WTC11 (cell line): ENCODE results near the gene FGFR3. TPM values are rescaled to one million over a fixed set of nuclear protein-coding genes. Genes with fewer than 3 reads are reported as not detected.

Experiments
- ATAC-seq: fragments of 200-7000 bp; cut with Tn5 transposase; 2 replicates; pipeline ENCODE4 v1.10.0; 2021; ENCODE audit warnings: mild to moderate bottlenecking, moderate library complexity
- CTCF ChIA-PET: fragments of 300-600 bp; sonication (Branson Sonifier 250); formaldehyde crosslinking; loops from one replicate; lab custom pipeline; 2021; ENCODE audit warnings: antibody characterized with exemption; lab: Charles Lee
- POLR2A ChIA-PET: fragments of 350-600 bp; sonication (Branson Sonifier 250); formaldehyde crosslinking; loops from one replicate; lab custom pipeline; 2021; ENCODE audit warnings: antibody characterized with exemption; lab: Charles Lee
- DNase-seq: peaks from one replicate; pipeline ENCODE4 v3.0.0; 2021; ENCODE audit warnings: low spot score
- H3K27ac Mint-ChIP-seq: 2 replicates; pipeline ENCODE4 v1.8.0; 2021; ENCODE audit warnings: mixed read lengths
- H3K27me3 Mint-ChIP-seq: 2 replicates; pipeline ENCODE4 v1.8.0; 2021; ENCODE audit warnings: low read depth, mild to moderate bottlenecking, moderate library complexity, mixed read lengths
- H3K36me3 Mint-ChIP-seq: 2 replicates; pipeline ENCODE4 v1.8.0; 2021; ENCODE audit warnings: mixed read lengths
- H3K4me1 Mint-ChIP-seq: 2 replicates; pipeline ENCODE4 v1.8.0; 2022; ENCODE audit warnings: mixed read lengths
- H3K4me3 Mint-ChIP-seq: 2 replicates; pipeline ENCODE4 v1.8.0; 2021; ENCODE audit warnings: mild to moderate bottlenecking, moderate library complexity, mixed read lengths
- H3K9me3 Mint-ChIP-seq: 2 replicates; pipeline ENCODE4 v1.8.0; 2021; ENCODE audit warnings: mixed read lengths
- FOXJ3 ChIP-seq: sonication (generic); formaldehyde crosslinking; IDR thresholded peaks from 2 replicates; pipeline ENCODE4 v1.9.0; 2021; ENCODE audit warnings: missing genetic modification reagents, mild to moderate bottlenecking, borderline replicate concordance
- FOXK1 ChIP-seq: sonication (generic); formaldehyde crosslinking; IDR thresholded peaks from 2 replicates; pipeline ENCODE4 v1.8.0; 2022; ENCODE audit warnings: mild to moderate bottlenecking, moderate library complexity, missing genetic modification reagents
- JUN ChIP-seq: sonication (generic); formaldehyde crosslinking; IDR thresholded peaks from 2 replicates; pipeline ENCODE4 v1.8.0; 2023; ENCODE audit warnings: mild to moderate bottlenecking, missing genetic modification reagents
- KAT7 ChIP-seq: sonication (generic); formaldehyde crosslinking; IDR thresholded peaks from 2 replicates; pipeline ENCODE4 v1.8.1; 2023; ENCODE audit warnings: missing genetic modification reagents, mild to moderate bottlenecking, borderline replicate concordance
- MYBL2 ChIP-seq: sonication (generic); formaldehyde crosslinking; IDR thresholded peaks from 2 replicates; pipeline ENCODE4 v1.8.1; 2023; ENCODE audit warnings: mild to moderate bottlenecking, moderate library complexity, missing genetic modification reagents
- NFE2L1 ChIP-seq: sonication (generic); formaldehyde crosslinking; IDR thresholded peaks from 2 replicates; pipeline ENCODE4 v1.8.1; 2023; ENCODE audit warnings: missing genetic modification reagents
- OVOL2 ChIP-seq: fragments of 250-450 bp; sonication (Bioruptor Pico); IDR thresholded peaks from 2 replicates; pipeline ENCODE4 v1.9.0; 2021; ENCODE audit warnings: mild to moderate bottlenecking, borderline replicate concordance
- PRRX2 ChIP-seq: fragments of 250-450 bp; sonication (Bioruptor Pico); IDR thresholded peaks from 2 replicates; pipeline ENCODE4 v1.8.0; 2021; ENCODE audit warnings: mild to moderate bottlenecking
- RORB ChIP-seq: fragments of 250-450 bp; sonication (Bioruptor Pico); IDR thresholded peaks from 2 replicates; pipeline ENCODE4 v1.9.0; 2021; ENCODE audit warnings: mild to moderate bottlenecking
- SOX15 ChIP-seq: fragments of 250-450 bp; sonication (Bioruptor Pico); IDR thresholded peaks from 2 replicates; pipeline ENCODE4 v1.9.0; 2021; ENCODE audit warnings: mild to moderate bottlenecking
- TEAD4 ChIP-seq: sonication (generic); formaldehyde crosslinking; IDR thresholded peaks from 2 replicates; pipeline ENCODE4 v1.8.0; 2022; ENCODE audit warnings: mild to moderate bottlenecking, missing genetic modification reagents
- ZNF138 ChIP-seq: sonication (generic); formaldehyde crosslinking; conservative IDR thresholded peaks from 2 replicates; pipeline ENCODE4 v1.8.1; 2022; ENCODE audit warnings: mild to moderate bottlenecking, moderate library complexity, missing genetic modification reagents
- total RNA-seq: library from RNA; stranded (reverse); gene quantifications from 3 replicates; pipeline ENCODE4 v1.2.3, GENCODE V29; 2021
- TF ChIP-seq, protein P1 (sequence below): sonication (generic); formaldehyde crosslinking; IDR thresholded peaks from 2 replicates; pipeline ENCODE4 v1.8.1; 2023; ENCODE audit warnings: mild to moderate bottlenecking, missing genetic modification reagents
- TF ChIP-seq, protein P2 (sequence below): sonication (generic); formaldehyde crosslinking; IDR thresholded peaks from 2 replicates; pipeline ENCODE4 v1.8.1; 2023; ENCODE audit warnings: mild to moderate bottlenecking, moderate library complexity, missing genetic modification reagents
- TF ChIP-seq, protein P3 (sequence below): fragments of 250-450 bp; sonication (Bioruptor Pico); IDR thresholded peaks from 2 replicates; pipeline ENCODE4 v1.8.0; 2021; ENCODE audit warnings: mild to moderate bottlenecking
- TF ChIP-seq, protein P4 (sequence below): sonication (generic); formaldehyde crosslinking; IDR thresholded peaks from 2 replicates; pipeline ENCODE4 v1.8.0; 2022; ENCODE audit warnings: mild to moderate bottlenecking, missing genetic modification reagents
- TF ChIP-seq, protein P5 (sequence below): sonication (generic); formaldehyde crosslinking; IDR thresholded peaks from 2 replicates; pipeline ENCODE4 v1.8.1; 2023; ENCODE audit warnings: mild to moderate bottlenecking, missing genetic modification reagents, moderate library complexity
- TF ChIP-seq, protein P6 (sequence below): sonication (generic); formaldehyde crosslinking; IDR thresholded peaks from 2 replicates; pipeline ENCODE4 v1.8.1; 2022; ENCODE audit warnings: low read depth, mild to moderate bottlenecking, moderate library complexity, missing genetic modification reagents, borderline replicate concordance

Gene FGFR3
- total RNA-seq, 1 experiment from 2014 or later, result 19.9 TPM

DNA sequence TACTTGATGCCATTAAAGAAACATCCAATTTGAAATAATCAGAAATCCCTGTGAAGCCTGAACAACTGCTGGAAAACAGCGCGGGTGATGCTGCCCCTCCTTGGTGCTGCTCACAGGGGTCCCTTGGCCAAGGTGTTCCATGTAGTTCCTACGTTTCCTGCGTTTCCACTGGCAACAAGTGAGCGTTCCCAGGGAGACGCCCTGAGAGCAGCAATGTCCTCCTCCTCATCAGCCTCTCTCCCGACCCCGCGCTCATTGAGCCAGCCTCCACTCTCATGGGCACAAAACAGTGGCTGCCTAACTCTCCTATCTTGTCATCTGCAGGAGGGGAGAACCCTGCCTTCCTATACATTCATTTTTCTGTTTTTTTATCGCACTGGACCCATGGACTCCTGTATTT lies 44.0 kb downstream of the FGFR3 start (continued):
- no peak for TF ChIP-seq RORB
- TF ChIP-seq, all 79 proteins: peak for 0

DNA sequence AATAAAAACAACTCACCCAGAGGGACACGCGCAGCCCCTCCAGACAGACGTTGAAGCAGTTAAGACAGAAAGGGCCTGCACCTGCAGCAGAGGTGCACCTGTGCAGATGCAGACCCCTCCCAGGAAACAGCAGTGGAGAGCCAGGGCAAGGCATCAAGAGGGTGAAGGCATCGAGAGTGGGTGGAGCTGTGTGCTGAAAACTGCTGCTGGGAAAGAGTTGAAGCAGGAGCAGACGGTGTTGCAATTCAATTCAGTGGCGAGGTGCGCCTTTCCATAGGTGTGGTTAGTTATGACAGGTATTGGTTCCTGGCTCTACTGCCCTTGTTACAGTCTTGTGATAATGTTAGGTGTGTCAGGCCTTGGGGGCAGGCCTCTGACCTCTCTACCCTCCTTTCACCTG lies 46.2 kb downstream of the FGFR3 start:
- Mint-ChIP-seq H3K27ac (no peak overlapping the region), H3K27me3 (no peaks in the 10 kb centered on the region), H3K9me3 (no peaks in the 10 kb centered on the region), H3K4me1 (no peaks in the 10 kb centered on the region), H3K36me3 (peaks cover 39% of the 10 kb centered on the region), H3K4me3 (no peak overlapping the region)
- no peak for DNase-seq
- ATAC-seq, result no peak
- POLR2A ChIA-PET, result no interaction called here
- TF ChIP-seq, protein P1, sequence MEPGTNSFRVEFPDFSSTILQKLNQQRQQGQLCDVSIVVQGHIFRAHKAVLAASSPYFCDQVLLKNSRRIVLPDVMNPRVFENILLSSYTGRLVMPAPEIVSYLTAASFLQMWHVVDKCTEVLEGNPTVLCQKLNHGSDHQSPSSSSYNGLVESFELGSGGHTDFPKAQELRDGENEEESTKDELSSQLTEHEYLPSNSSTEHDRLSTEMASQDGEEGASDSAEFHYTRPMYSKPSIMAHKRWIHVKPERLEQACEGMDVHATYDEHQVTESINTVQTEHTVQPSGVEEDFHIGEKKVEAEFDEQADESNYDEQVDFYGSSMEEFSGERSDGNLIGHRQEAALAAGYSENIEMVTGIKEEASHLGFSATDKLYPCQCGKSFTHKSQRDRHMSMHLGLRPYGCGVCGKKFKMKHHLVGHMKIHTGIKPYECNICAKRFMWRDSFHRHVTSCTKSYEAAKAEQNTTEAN (CRISPR knock-in tag), result no peak
- TF ChIP-seq, protein P2, sequence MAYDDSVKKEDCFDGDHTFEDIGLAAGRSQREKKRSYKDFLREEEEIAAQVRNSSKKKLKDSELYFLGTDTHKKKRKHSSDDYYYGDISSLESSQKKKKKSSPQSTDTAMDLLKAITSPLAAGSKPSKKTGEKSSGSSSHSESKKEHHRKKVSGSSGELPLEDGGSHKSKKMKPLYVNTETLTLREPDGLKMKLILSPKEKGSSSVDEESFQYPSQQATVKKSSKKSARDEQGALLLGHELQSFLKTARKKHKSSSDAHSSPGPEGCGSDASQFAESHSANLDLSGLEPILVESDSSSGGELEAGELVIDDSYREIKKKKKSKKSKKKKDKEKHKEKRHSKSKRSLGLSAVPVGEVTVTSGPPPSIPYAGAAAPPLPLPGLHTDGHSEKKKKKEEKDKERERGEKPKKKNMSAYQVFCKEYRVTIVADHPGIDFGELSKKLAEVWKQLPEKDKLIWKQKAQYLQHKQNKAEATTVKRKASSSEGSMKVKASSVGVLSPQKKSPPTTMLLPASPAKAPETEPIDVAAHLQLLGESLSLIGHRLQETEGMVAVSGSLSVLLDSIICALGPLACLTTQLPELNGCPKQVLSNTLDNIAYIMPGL (CRISPR knock-in tag), result no peak
- no peak for TF ChIP-seq MYBL2 (CRISPR knock-in tag)
- TF ChIP-seq FOXK1, result no peak
- TF ChIP-seq PRRX2 (CRISPR knock-in tag), result no peak
- TF ChIP-seq, protein P3, sequence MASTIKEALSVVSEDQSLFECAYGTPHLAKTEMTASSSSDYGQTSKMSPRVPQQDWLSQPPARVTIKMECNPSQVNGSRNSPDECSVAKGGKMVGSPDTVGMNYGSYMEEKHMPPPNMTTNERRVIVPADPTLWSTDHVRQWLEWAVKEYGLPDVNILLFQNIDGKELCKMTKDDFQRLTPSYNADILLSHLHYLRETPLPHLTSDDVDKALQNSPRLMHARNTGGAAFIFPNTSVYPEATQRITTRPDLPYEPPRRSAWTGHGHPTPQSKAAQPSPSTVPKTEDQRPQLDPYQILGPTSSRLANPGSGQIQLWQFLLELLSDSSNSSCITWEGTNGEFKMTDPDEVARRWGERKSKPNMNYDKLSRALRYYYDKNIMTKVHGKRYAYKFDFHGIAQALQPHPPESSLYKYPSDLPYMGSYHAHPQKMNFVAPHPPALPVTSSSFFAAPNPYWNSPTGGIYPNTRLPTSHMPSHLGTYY, result no peak
- TF ChIP-seq ZNF138 (CRISPR knock-in tag), result no peak
- no peak for TF ChIP-seq TEAD4 (CRISPR knock-in tag)
- TF ChIP-seq, protein P4, sequence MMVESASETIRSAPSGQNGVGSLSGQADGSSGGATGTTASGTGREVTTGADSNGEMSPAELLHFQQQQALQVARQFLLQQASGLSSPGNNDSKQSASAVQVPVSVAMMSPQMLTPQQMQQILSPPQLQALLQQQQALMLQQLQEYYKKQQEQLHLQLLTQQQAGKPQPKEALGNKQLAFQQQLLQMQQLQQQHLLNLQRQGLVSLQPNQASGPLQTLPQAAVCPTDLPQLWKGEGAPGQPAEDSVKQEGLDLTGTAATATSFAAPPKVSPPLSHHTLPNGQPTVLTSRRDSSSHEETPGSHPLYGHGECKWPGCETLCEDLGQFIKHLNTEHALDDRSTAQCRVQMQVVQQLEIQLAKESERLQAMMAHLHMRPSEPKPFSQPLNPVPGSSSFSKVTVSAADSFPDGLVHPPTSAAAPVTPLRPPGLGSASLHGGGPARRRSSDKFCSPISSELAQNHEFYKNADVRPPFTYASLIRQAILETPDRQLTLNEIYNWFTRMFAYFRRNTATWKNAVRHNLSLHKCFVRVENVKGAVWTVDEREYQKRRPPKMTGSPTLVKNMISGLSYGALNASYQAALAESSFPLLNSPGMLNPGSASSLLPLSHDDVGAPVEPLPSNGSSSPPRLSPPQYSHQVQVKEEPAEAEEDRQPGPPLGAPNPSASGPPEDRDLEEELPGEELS (CRISPR knock-in tag), result no peak
- TF ChIP-seq RORB, result no peak
- TF ChIP-seq JUN (CRISPR knock-in tag), result no peak
- CTCF ChIA-PET, result no interaction called here

DNA sequence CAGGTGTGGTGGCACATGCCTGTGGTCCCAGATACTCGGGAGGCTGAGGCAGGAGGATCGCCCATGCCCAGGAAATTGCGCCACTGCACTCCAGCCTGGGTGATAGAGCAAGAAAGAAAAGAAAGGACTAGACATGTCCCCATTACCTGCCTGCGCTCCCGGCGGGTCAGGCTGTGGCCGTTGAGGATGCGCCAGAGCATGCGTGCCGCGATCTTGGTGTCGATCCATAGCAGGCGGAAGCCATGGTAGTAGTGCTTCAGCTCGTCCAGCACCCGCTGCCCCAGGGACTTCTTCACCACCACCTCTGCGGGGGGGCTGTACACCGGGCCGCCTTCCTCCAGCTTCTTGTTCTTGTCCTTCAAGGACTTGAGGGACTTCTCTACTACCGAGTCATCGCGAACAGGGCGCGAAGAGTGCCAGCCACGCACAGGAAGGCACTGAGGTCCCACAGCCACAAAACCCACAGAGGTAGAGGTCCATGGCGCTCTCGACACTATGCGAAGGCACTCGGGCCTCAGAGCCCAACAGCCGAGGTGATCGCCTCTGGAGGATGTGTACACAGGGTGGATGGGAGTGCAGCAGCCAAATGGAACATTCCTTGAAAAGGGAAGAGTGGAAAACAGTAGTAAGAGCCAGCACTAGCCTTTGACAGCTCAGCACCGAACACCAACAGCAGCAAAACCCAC lies 48.3 kb downstream of the FGFR3 start:
- POLR2A ChIA-PET, result no interaction called here
- no peak for ATAC-seq
- CTCF ChIA-PET, result interaction anchor here (0.8 to 2.8 kb wide), 2 partner anchors 11 to 92 kb away, joined by 5 to 14 read pairs; no protein-coding TSS in a partner anchor
- Mint-ChIP-seq H3K4me3 (no peak overlapping the region), H3K9me3 (no peaks in the 10 kb centered on the region), H3K36me3 (peaks cover 27% of the 10 kb centered on the region), H3K4me1 (no peaks in the 10 kb centered on the region), H3K27me3 (no peaks in the 10 kb centered on the region), H3K27ac (no peak overlapping the region)
- no peak for DNase-seq
- no peak for TF ChIP-seq NFE2L1 (CRISPR knock-in tag)

DNA sequence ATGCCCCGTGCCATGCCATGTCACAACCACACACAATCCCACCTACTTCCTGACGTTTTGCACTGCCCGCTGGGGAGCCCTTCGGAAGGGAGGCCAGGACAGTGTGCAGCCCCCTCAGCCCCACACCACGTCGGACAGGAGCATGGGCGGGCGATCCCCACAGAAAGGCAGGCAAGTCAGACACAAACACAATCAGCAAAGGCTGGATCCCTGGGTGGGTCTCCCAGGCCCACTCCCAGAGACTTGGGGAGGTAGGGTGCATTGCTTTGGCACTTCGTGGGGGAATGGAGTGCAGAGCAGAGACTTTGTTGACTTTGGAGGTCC lies 48.8 kb downstream of the FGFR3 start:
- TF ChIP-seq, protein P5, sequence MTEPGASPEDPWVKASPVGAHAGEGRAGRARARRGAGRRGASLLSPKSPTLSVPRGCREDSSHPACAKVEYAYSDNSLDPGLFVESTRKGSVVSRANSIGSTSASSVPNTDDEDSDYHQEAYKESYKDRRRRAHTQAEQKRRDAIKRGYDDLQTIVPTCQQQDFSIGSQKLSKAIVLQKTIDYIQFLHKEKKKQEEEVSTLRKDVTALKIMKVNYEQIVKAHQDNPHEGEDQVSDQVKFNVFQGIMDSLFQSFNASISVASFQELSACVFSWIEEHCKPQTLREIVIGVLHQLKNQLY (CRISPR knock-in tag), result no peak
- TF ChIP-seq, protein P6, sequence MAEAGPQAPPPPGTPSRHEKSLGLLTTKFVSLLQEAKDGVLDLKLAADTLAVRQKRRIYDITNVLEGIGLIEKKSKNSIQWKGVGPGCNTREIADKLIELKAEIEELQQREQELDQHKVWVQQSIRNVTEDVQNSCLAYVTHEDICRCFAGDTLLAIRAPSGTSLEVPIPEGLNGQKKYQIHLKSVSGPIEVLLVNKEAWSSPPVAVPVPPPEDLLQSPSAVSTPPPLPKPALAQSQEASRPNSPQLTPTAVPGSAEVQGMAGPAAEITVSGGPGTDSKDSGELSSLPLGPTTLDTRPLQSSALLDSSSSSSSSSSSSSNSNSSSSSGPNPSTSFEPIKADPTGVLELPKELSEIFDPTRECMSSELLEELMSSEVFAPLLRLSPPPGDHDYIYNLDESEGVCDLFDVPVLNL (CRISPR knock-in tag), result no peak
- TF ChIP-seq OVOL2 (CRISPR knock-in tag) (no peak), KAT7 (no peak), SOX15 (CRISPR knock-in tag) (no peak), FOXJ3 (CRISPR knock-in tag) (no peak)
- Mint-ChIP-seq H3K4me1 (no peaks in the 10 kb centered on the region), H3K4me3 (no peak overlapping the region), H3K27ac (no peak overlapping the region), H3K9me3 (no peaks in the 10 kb centered on the region), H3K27me3 (no peaks in the 10 kb centered on the region), H3K36me3 (peaks cover 31% of the 10 kb centered on the region)
- CTCF ChIA-PET, result interaction anchor here (0.6 to 2.8 kb wide), 9 partner anchors 9 to 251 kb away, joined by 3 to 14 read pairs (median 3); partner anchors contain the start of gene LETM1
- no peak for DNase-seq
- ATAC-seq, result no peak
- POLR2A ChIA-PET, result no interaction called here
